Gastroesophageal sphincter (tissue), 4 donors: Measurements from ENCODE around the gene ADAMTSL3. TPM values are rescaled to one million over a fixed set of nuclear protein-coding genes. Genes with fewer than 3 reads are reported as not detected.
A peak's percentile ranks its signal among the peaks of the same experiment; 100 is the strongest.

Experiments
- ATAC-seq: fragments of 150-250 bp; one replicate; pipeline ENCODE4 v1.9.1; 2016; ENCODE audit warnings: mild to moderate bottlenecking, moderate library complexity
- H3K27ac ChIP-seq, 4 donors: fragments of 200-600 bp; sonication (generic) in 3 of 4; 1 replicate in 3 of 4; 2 replicates in 1 of 4; pipeline ENCODE4 v1.5.1; 2016 to 2019
- H3K27me3 ChIP-seq: fragments of 200-600 bp; sonication (generic); one replicate; pipeline ENCODE4 v1.5.1; 2019
- H3K36me3 ChIP-seq, 2 donors: fragments of 200-600 bp; sonication (generic); one replicate each; pipeline ENCODE4 v1.5.1; 2019; ENCODE audit warnings: control low read depth in 1 of 2
- H3K4me1 ChIP-seq, 3 donors: fragments of 200-600 bp; sonication (generic); 1 replicate in 2 of 3; 2 replicates in 1 of 3; pipeline ENCODE4 v1.5.1; 2016 to 2019; ENCODE audit warnings: control low read depth in 2 of 3
- H3K4me3 ChIP-seq, 2 donors: fragments of 200-600 bp; sonication (generic); one replicate each; pipeline ENCODE4 v1.5.1; 2019; ENCODE audit warnings: mild to moderate bottlenecking in 1 of 2, moderate library complexity in 1 of 2
- H3K9me3 ChIP-seq, 3 donors: fragments of 200-600 bp; sonication (generic); one replicate each; pipeline ENCODE4 v1.5.1; 2017 to 2019; ENCODE audit warnings: control low read depth in 2 of 3
- EP300 ChIP-seq: sonication (generic); formaldehyde crosslinking; IDR thresholded peaks from one replicate; pipeline ENCODE4 v1.6.1; 2017; ENCODE audit warnings: antibody characterized with exemption, mild to moderate bottlenecking
- POLR2A ChIP-seq, 2 donors: fragments of 450-650 bp; IDR thresholded peaks; one replicate each; pipeline ENCODE4 v1.6.1; 2017; ENCODE audit warnings: antibody characterized with exemption in 2 of 2, mild to moderate bottlenecking in 2 of 2, moderate library complexity in 1 of 2
- POLR2AphosphoS5 ChIP-seq: sonication (generic); formaldehyde crosslinking; IDR thresholded peaks from one replicate; pipeline ENCODE4 v1.6.1; 2017; ENCODE audit warnings: antibody characterized with exemption
- WGBS, 2 donors: methylation state at CpG; one replicate each; pipeline ENCODE4 v1.1.5; 2018; ENCODE audit warnings: low coverage in 1 of 2; 5-methylcytosine and 5-hydroxymethylcytosine counted together
- total RNA-seq, 4 donors: library from RNA; depleted of rRNA; stranded (reverse); fragments of >200 nt; gene quantifications; one replicate each; pipeline ENCODE4 v1.1.0, GENCODE V29; 2016
- TF ChIP-seq, protein P1 (sequence below), 4 experiments: fragments of 200-600 bp in 2 of 4; fragments of 450-650 bp in 2 of 4; sonication (generic) in 1 of 4; IDR thresholded peaks; one replicate each; pipeline ENCODE4 v1.5.1; 2017 to 2019; ENCODE audit warnings: antibody characterized with exemption in 4 of 4, mild to moderate bottlenecking in 2 of 4, moderate library complexity in 2 of 4

ADAMTSL3 gene
- total RNA-seq, 4 donors from 2014 or later = 19.4 to 35.9 (median 24.1) TPM

GRCh38 chr15:83930392-83931212 lies 276.7 kb downstream of the ADAMTSL3 start:
- peaks cover 4 to 19% (median 5%) of the 10 kb centered on the region in 3 donors for H3K4me1 ChIP-seq
- no peak overlapping the region for H3K4me3 ChIP-seq
- ATAC-seq = peak; percentile 65
- H3K27ac ChIP-seq = peak overlapping the region; percentile 17 to 56 (median 47)
- no peaks in the 10 kb centered on the region for H3K36me3 ChIP-seq
- H3K9me3 ChIP-seq = no peaks in the 10 kb centered on the region
- H3K27me3 ChIP-seq = no peaks in the 10 kb centered on the region
- TF ChIP-seq POLR2AphosphoS5 (peak; percentile 48), POLR2A (IDR thresholded peaks at IDR 0.05) (no peak)

- H3K27ac ChIP-seq = no peak overlapping the region
- no peak for ATAC-seq
- no peaks in the 10 kb centered on the region for H3K9me3 ChIP-seq
- 100% methylated on average over 1 of the region's 1 CpG for WGBS, 2 donors
- no peaks in the 10 kb centered on the region for H3K36me3 ChIP-seq
- peaks cover 0 to 7% (median 5%) of the 10 kb centered on the region in 3 donors for H3K4me1 ChIP-seq
- TF ChIP-seq POLR2A (IDR thresholded peaks at IDR 0.05) = no peak
- TF ChIP-seq EP300 = no peak
- no peak for TF ChIP-seq POLR2AphosphoS5
- TF ChIP-seq, protein P1, sequence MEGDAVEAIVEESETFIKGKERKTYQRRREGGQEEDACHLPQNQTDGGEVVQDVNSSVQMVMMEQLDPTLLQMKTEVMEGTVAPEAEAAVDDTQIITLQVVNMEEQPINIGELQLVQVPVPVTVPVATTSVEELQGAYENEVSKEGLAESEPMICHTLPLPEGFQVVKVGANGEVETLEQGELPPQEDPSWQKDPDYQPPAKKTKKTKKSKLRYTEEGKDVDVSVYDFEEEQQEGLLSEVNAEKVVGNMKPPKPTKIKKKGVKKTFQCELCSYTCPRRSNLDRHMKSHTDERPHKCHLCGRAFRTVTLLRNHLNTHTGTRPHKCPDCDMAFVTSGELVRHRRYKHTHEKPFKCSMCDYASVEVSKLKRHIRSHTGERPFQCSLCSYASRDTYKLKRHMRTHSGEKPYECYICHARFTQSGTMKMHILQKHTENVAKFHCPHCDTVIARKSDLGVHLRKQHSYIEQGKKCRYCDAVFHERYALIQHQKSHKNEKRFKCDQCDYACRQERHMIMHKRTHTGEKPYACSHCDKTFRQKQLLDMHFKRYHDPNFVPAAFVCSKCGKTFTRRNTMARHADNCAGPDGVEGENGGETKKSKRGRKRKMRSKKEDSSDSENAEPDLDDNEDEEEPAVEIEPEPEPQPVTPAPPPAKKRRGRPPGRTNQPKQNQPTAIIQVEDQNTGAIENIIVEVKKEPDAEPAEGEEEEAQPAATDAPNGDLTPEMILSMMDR (IDR thresholded peaks at IDR 0.05) = no peak
- H3K27me3 ChIP-seq = no peaks in the 10 kb centered on the region
- no peak overlapping the region for H3K4me3 ChIP-seq
These were observed 281.9 kb downstream of the ADAMTSL3 start for GRCh38 chr15:83935774-83936173.

- WGBS, 2 donors = 91 to 98% methylated on average over 4 of the region's 4 CpGs
- no peak for ATAC-seq
- peaks cover 0 to 13% of the 10 kb centered on the region in 2 donors for H3K36me3 ChIP-seq
- H3K27ac ChIP-seq = no peak overlapping the region
- TF ChIP-seq POLR2A (IDR thresholded peaks at IDR 0.05) (no peak), POLR2AphosphoS5 (no peak), EP300 (no peak)
- TF ChIP-seq, protein P1 (IDR thresholded peaks at IDR 0.05) = no peak
- H3K4me3 ChIP-seq = no peak overlapping the region
- H3K4me1 ChIP-seq = no peaks in the 10 kb centered on the region
- no peaks in the 10 kb centered on the region for H3K27me3 ChIP-seq
- H3K9me3 ChIP-seq = no peaks in the 10 kb centered on the region
These were observed 286.2 kb downstream of the ADAMTSL3 start for GRCh38 chr15:83940136-83940535.

DNA sequence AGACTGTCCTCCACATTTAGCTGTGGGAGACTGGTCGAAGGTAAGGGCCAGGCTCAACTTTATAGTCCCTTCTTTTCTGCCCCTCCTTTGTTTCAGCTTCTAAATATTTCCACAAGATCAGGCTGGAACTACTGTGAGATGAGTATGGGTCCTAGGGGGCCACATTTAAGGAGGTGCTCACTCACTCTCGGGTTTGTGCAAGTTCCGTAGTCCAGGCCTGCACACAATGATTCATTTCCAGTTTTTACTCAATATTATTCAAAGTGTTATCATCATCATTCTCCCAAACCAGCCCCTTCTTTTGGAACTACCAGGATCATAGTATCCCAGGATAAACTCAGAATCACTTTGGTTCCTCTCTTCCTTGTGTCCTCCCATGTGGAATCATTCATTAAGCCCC lies 289.1 kb downstream of the ADAMTSL3 start:
- H3K9me3 ChIP-seq = no peaks in the 10 kb centered on the region
- no peaks in the 10 kb centered on the region for H3K4me1 ChIP-seq
- 94 to 100% methylated on average over 2 to 3 of the region's 3 CpGs for WGBS, 2 donors
- H3K36me3 ChIP-seq = peaks cover 0 to 23% of the 10 kb centered on the region in 2 donors
- no peak for ATAC-seq
- TF ChIP-seq POLR2A (IDR thresholded peaks at IDR 0.05) (no peak), EP300 (no peak), POLR2AphosphoS5 (no peak)
- TF ChIP-seq, protein P1 (IDR thresholded peaks at IDR 0.05) = no peak
- no peak overlapping the region for H3K4me3 ChIP-seq
- no peaks in the 10 kb centered on the region for H3K27me3 ChIP-seq
- H3K27ac ChIP-seq = no peak overlapping the region

DNA sequence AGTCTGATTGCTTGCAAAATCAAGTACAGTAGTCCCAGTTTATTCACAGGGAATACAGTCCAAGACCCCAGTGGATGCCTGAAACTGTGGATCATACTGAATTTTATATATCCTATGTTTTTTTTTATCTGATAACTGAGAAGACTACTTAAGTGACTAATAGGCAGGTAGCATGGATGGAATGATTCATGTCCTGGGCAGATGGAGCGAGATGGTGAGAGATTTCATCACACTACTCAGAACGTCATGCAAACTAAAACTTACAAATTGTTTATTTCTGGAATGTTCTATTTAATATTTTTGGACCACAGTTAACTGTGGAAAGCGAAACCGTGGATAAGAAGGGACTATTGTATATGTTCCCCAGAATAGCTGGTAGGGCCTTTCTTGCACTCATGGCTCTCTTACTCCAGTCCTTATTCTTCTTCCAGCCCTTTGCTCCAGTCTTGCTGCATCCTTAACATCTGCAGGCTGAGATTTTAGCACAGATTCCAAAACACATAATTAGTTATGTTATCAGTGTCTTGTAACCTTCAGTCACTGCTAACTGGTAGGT lies 290.0 kb downstream of the ADAMTSL3 start:
- no peak overlapping the region for H3K4me3 ChIP-seq
- H3K27ac ChIP-seq = no peak overlapping the region
- no peaks in the 10 kb centered on the region for H3K9me3 ChIP-seq
- peaks cover 0 to 28% of the 10 kb centered on the region in 2 donors for H3K36me3 ChIP-seq
- no peaks in the 10 kb centered on the region for H3K27me3 ChIP-seq
- no peak for ATAC-seq
- H3K4me1 ChIP-seq = no peaks in the 10 kb centered on the region
- TF ChIP-seq, protein P1 (IDR thresholded peaks at IDR 0.05) = no peak
- TF ChIP-seq EP300 (no peak), POLR2AphosphoS5 (no peak), POLR2A (IDR thresholded peaks at IDR 0.05) (no peak)
- WGBS, 2 donors = 64 to 76% methylated on average over 4 of the region's 4 CpGs
